ENCODE measurements around the gene SLFN14. TPM values are rescaled to one million over a fixed set of nuclear protein-coding genes. Genes with fewer than 3 reads are reported as not detected.

SLFN14 gene
- not detected for polyA plus RNA-seq (2012; ENCODE audit: insufficient read depth, insufficient read length)

DNA sequence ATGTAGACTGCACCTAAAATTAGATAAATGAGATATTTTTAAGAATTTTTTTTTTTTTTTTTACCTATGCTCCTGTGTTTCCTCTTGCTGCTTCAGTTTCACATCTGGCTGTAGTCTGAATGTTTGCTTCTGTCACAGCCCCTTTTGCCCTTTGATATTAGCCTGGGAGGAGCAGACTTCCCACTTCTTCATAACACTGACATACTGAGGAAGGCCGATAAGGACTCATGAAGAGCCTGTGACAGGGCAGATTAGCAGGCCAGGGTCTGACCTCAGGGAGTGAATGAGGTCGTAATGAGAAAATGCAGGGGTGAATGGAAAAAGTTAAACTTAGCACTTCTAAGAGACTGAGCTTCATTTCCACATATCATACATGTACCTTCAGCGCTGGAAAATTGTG, at the start of gene SLFN14:
TSS of gene SLFN14 (minus strand) at position 117 of the 400 bp plus-strand sequence. CDS start 2,757 bp downstream, outside the sequence.
- no peak within 1 kb of the TSS for H3K4me3 ChIP-seq (ENCODE audit: low read length)
- DNase-seq (ENCODE audit: low read depth, low spot score) = no peak

DNA sequence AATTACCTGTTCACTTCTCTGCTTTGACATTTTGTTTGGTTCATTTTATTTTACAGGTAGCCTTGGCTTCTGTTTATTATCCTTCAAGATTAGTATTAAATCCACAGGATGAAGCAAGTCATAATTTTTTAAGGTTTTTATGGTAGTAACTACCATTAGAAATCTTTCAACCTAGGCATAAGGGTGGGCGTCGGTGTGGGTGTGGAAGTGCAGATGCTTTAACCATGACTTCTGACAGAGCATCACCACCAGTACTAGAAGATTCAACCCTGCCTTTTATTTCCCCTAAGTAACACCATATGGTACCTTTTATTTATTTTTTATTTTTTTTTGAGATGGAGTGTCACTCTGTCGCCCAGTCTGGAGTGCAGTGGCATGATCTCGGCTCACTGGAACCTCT, 49.2 kb upstream of the SLFN14 start:
- DNase-seq (ENCODE audit: low read depth, low spot score) = no peak
- H3K4me3 ChIP-seq (ENCODE audit: low read length) = no peak overlapping the region

DNA sequence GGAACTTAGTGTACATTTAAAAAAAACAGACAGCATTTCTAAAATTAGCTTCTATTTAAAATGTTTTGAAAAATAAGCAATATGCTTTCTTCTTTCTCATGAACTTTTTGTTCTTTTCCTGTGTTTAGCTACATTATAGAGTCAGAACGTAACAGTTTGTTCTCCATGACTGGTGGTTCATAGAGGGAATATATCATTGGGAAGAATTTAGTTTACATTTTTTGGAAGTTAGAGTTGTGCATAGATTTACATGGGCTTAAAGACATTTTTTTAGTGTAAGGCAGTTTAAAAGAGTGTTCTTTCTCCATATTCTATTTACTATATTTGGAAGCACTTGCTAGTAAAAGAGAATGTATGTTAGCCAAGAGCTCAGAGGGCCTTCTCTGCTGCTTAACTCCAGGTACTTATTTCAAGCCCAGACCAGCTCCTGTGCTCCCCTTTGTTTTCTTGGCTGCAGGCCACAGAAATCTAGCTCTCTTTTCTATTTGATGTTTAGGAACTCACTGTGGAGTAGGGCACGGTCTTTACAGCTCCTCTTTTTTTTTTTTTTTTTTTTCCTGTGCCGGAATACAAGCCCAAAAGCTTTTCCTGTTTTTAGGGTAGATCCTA, 46.7 kb upstream of the SLFN14 start:
- no peak overlapping the region for H3K4me3 ChIP-seq (ENCODE audit: low read length)
- DNase-seq (ENCODE audit: low read depth, low spot score) = no peak

DNA sequence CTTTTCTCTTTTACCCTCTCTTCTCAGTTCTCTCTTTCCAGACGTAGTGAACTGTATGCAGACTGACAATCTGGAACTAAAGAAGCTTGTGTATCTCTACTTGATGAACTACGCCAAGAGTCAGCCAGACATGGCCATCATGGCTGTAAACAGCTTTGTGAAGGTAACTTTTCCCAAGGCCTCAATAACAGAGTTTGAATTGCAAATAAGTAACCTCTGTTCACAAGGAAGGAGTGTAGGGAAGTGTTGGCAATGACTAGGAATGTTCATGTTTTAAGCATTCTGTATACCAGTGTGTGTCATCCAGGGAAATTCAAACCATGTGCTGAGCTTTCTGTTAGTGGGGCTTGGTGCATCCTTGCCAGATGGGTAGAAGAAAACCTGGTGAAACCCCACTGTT, 45.1 kb upstream of the SLFN14 start:
- DNase-seq (ENCODE audit: low read depth, low spot score) = no peak
- no peak overlapping the region for H3K4me3 ChIP-seq (ENCODE audit: low read length)

DNA sequence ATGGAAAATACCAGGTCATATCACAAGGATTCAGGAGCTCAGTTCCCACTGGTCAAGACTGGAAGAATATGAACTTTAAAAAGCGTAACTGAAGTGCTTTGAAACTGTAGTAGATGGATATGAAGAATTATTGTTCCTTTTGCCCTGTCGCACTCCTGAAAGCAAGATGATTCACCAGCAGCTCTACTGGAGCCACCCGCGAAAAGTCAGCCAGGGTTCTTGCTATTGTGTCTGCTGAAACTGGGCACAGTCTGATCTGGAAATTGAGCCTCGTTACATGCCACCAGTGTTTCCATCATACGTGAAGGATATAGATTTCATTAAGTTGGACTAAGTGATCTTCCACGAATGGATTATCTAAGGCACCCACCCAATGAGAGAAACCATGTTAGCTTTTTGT, 43.1 kb upstream of the SLFN14 start:
- no peak overlapping the region for H3K4me3 ChIP-seq (ENCODE audit: low read length)
- no peak for DNase-seq (ENCODE audit: low read depth, low spot score)

DNA sequence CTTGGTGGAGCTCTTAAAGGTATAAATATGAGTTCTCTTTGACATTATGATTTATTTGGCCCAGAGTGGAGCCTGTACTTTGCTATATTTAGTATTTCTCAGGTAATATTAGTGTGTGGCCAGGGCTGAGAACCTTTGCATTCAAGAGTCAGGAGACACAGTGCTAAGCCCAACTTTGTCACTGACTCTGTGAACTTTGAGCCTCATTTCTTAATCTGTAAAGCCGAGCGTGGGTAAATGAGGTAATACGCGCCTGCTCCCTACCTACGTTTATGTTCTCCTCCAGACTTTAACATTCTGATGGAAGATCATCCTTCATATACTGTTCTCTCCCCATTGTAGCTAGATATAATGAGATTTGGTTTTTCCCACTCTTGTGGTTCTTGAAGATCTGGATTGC, 37.0 kb upstream of the SLFN14 start:
- H3K4me3 ChIP-seq (ENCODE audit: low read length) = no peak overlapping the region
- DNase-seq (ENCODE audit: low read depth, low spot score) = no peak

DNA sequence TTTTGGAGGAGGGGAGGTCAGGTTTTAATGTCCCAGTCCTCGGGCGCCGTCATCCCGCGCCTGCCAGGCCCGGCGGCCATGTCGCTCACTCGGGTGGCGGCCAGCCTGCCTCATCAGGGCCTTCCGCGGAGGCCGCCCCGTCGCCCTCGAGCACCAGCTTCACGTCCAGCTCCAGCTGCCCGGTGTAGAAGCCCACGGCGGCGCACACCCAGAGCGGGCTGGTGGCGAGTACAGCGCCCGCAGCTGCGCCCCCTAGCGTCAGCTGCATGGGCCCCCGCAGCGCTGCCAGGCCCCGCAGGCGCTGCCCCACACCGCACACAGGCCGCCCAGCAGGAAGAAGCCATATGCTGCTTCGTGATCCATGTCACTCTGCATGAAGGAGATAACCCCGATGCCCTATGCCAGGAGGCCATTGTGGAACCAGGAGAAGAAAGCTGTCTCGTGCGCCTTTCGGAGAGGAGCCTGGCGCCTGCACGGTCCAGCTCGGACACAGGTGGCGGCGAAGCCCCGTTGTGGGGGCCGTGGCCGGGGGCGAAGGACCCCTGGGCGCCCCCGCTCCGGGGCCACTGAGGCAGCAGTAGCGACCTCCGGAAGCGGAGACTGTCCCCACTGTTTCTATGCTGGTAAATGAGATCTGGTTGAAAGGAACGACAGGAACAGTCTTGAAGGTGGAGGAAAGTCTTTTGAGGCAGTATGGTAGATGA, 36.1 kb upstream of the SLFN14 start:
- H3K4me3 ChIP-seq (ENCODE audit: low read length) = no peak overlapping the region
- DNase-seq (ENCODE audit: low read depth, low spot score) = no peak

DNA sequence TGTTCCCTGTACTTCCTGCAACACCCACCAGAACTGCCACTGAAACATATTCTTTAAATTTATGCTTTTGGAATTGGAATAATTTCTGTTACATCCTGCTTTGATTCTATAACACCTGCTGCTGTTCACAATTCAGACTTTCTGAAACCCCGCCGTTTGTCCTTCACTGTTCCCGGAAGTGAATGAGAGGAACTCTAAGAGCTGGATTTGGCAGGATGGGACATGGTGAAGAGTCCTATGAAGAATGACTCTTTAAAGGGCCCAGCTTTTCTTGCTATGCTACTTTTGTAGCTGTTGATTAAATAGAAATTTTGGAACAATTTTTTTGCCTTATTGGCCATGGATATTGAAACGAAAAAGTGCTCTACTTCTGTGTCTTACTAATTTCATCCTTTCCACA, 35.5 kb upstream of the SLFN14 start:
- no peak for DNase-seq (ENCODE audit: low read depth, low spot score)
- no peak overlapping the region for H3K4me3 ChIP-seq (ENCODE audit: low read length)

DNA sequence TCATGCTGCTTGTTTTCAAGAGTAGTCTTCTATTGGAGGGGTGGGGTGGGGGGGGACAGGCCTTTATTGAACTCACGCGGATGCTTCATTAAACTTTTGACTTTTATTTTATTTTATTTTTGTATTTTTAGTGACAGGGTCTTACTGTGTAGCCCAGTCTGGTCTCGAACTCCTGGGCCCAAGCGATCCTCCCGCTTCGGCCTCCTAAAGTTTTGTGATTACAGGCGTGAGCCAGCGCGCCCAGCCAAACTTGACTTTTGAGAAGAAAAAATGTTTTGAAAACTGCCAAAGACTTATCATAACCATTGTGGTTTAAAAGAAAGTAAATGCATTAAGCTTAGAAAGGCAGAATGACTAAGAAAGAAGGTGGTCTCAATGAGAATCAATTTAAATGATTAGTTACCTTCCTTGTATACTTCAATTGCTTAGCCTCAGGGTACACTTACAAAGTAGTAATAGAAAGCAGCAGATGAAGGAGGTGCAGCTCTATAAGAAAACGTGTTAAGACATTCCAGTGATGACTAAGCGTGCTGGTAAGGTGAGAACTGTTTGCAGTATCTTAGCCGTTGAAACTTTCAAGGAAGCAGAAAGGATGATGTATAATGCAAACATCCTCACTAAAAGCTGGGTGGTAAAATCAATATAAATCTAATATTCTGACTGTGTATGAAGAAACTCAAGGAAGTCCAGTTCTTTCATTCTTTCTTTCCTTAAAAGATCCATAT, 27.7 kb upstream of the SLFN14 start:
- DNase-seq (ENCODE audit: low read depth, low spot score) = no peak
- H3K4me3 ChIP-seq (ENCODE audit: low read length) = peak overlapping the region; percentile 97

DNA sequence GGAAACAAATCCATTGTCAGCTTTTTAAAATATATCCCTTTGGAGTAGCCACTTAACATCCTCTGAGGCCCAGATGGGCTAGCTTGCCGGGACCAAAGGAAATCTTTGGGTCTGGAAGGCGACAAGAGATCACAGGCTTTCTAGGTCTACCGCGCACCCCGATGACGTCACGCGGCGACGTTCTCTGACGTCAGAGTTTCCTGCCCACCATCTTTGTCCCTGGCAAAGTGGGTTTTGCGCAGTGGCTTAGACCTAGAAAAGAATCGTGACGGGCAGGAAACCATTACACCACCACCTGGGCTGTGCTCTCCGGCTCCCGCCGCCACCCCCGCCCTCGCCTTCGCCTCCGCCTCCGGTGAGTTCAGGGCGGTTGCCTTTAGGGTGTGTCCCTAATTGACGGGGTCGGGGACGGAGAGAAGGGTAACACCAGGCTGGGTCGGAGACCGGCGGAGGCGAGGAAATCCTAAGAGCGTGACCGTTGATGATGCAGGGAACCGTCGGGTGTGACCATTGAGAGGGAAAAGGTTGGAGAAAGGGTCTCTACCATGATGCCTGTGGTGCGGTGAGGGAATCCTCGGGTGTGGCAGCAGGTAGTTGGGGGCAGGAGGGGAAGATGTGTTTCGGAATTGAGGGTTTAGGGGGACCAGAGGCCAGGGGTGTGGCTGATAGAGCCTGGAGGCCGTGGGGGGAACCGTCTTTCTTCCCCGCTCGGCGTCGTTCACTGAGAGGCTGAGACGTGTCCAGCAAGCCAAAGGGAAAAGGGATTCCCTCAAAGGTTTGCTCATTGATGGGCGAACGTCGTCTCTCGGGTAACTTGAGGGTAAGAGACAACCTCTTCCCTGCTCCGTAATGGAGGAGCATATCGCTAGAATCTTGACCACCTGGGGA, 26.7 kb upstream of the SLFN14 start, which contains the start of gene AP2B1:
TSS of gene AP2B1 (plus strand) at position 249 of the 888 bp plus-strand sequence. CDS start 6,709 bp downstream, outside the sequence.
- peak within 1 kb of the TSS; percentile 97 for H3K4me3 ChIP-seq (ENCODE audit: low read length)
- peak; percentile 98 for DNase-seq (ENCODE audit: low read depth, low spot score)

DNA sequence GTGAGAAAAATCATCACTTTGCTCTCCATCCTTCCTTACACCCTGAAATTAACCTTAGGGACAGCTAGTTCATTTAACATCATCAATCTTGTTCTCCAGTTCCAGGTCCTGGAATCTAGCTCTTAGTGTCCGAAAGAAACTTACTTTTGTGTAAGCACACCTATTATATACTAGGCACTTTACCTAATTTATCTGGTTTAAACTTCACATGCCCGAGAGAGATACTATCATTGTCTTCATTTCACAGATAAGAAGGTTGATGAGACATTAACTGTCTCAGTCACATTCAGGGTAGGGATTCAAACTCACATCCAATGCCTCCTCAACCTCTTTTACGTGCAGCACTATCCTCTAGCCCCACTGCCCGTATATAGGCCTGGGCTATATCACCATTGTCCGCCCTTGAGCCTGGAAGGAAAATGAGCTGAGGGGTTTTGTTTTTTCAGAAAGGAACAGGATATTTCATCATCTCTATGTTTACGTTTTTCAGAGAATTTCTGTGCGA, 26.0 kb upstream of the SLFN14 start:
- H3K4me3 ChIP-seq (ENCODE audit: low read length) = peak overlapping the region; percentile 97
- no peak for DNase-seq (ENCODE audit: low read depth, low spot score)

DNA sequence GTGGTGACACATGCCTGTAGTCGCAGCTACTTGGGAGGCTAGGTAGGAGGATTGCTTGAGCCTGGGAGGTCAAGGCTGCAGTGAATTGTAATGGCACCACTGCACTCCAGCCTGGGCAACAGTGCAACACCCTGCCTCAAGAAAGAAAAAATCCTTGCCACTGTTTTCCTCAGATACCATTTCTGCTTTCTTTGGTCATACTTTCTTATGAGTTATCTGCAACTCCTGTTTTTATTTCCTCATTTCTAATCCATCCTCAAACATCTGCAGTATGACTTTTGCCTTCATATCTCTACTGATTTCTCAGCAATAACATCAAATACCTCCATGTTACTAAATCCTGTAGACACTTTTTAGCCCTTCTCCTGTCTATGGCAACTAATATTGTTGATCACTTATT, 23.4 kb upstream of the SLFN14 start:
- DNase-seq (ENCODE audit: low read depth, low spot score) = no peak

DNA sequence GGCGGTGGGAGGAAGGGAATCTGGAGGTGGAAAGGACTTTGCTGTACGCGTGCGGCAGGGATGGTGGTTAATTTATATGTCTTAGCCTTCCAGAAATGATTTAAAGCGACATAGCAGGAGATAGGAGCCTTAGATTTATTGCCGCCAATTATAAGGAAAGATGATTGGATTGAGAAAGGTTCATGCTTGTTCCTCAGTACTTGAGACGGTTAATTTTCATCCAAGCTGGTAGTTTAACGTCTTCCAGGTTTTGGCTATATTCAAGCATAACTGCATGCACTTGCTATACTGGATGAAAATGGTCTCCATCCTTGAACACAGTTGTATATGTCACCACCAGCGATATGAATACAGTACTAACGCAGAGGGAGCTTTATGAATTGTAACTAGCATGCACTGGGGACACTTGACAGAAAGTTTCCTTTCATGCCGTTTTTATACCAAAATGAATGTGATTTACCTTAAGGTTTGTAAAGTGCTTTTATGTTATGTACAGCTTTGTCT, 18.4 kb upstream of the SLFN14 start:
- H3K4me3 ChIP-seq (ENCODE audit: low read length) = peak overlapping the region; percentile 90
- no peak for DNase-seq (ENCODE audit: low read depth, low spot score)

More for the DNA sequence above, 23.4 kb upstream of the SLFN14 start:
- no peak overlapping the region for H3K4me3 ChIP-seq (ENCODE audit: low read length)

DNA sequence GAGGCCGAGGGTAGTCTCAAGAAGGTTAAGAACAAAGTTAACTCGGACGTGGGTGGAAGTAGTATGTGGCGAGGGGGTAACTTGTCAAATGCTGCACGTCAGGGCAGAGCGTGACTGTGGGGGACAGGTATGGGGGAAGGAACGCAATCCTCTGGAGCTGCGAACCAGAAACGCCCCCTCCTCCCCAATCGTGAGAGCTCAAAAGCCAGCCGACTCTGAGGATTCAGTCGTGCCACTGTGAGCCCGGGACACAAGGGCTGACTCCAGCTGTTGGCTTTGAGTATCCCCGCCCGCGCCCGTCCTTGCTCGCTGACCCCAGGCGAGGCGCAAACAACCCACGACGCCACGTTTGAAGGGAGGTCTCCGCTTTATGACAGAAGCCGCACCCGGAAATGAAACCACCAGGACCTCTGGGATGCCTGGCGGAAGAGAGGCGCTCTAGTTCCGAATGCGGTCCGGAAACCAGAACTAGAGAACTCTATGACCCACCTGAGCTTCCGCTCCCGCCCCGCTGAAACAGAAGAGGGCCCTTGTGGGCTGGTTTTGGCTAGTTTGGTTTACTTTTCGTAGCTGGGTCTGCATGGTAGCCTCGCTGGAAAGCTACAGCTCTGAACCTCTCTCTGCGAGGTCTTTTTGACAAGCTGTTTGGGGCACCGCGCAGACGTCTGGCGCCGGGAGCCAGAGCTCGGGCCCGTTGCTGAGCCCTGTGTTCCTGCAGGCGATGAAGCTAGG, 17.7 kb upstream of the SLFN14 start, which contains the start of gene PEX12:
TSS of gene PEX12 (minus strand) at position 375 of the 732 bp plus-strand sequence. CDS start 550 bp downstream, outside the sequence.
- peak within 1 kb of the TSS; percentile 90 for H3K4me3 ChIP-seq (ENCODE audit: low read length)

DNA sequence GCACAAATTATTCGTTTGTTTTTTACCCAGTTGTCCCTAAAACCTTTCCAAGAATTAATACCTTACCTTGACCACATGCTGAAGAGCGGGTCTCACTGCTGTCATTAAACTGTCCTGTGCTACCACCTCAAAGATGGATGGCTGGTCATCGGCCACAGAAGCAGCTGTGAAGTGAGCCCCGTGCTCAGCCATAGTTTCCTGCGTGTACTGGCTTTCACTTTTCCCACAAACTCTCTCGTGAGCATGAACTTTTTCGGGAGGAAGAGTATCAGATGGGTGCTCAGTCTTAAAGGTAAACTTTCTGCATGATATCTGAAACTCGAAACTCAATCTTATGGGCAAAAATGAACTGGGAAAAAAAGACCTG, 17.2 kb upstream of the SLFN14 start:
- DNase-seq (ENCODE audit: low read depth, low spot score) = no peak
- peak overlapping the region; percentile 90 for H3K4me3 ChIP-seq (ENCODE audit: low read length)

More for the DNA sequence above, 17.7 kb upstream of the SLFN14 start, which contains the start of gene PEX12:
- DNase-seq (ENCODE audit: low read depth, low spot score) = peak; percentile 92

DNA sequence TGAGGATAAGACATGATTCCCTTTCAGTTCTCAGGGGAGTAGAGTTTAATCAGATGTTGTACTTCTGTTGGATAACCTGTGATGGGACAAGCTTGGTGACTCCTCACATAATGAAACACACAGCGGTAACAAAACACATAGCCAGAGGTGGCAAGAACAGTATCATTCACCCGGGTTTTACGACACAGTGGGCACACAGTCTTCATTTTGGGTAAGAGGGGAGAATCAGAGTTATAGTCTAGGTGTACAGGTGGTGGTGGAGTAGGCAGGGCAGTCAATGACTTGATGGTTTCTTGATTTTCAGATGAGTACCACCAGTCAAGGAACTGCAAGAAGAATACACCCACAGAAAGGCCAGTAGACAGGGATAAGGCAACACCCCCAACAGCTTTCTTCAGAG, 15.1 kb upstream of the SLFN14 start:
- no peak for DNase-seq (ENCODE audit: low read depth, low spot score)
- H3K4me3 ChIP-seq (ENCODE audit: low read length) = no peak overlapping the region

DNA sequence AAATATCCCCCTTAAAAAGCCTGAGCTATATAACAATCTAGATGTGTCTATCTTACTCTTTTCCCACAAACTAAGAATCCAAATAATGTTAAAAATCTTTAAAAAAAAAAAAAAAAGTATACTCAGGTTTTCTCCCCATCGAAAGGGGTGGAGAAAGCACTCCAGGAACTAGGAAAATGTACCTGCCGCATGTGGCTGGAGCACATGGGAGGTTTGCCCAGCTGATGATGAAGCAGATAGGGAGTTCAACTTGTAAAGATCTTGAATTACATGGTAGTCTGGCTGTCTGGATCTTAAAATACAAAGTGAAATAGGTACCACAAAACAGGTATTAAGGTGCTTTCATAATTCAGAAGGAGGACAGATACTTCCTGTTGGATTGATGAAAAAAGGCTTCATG, 8.8 kb upstream of the SLFN14 start:
- no peak overlapping the region for H3K4me3 ChIP-seq (ENCODE audit: low read length)
- DNase-seq (ENCODE audit: low read depth, low spot score) = no peak

DNA sequence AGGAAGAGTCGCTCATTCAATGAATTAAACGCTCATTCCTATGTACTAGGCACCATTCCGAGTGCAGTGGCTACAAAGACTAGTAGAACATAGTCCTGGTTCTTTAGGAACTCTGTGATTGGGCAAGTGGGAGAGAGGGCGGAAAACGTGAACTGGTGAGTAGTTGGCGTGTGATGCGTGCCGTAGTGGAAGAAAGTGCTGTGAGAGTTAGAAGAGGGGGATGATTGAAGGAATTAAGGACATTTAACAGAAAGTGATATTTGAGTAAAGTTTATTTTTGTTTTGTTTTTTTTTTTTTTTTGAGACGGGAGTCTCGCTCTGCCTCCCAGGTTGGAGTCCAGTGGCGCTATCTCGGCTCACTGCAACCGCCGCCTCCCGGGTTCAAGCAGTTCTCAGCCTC, 7.9 kb upstream of the SLFN14 start:
- DNase-seq (ENCODE audit: low read depth, low spot score) = no peak
- H3K4me3 ChIP-seq (ENCODE audit: low read length) = peak overlapping the region; percentile 99
